ENCODE results near the gene E2F1. TPM values are rescaled to one million over a fixed set of nuclear protein-coding genes. Genes with fewer than 3 reads are reported as not detected.

Gene E2F1
- total and polyA plus RNA-seq, 4 donors: 0.10 to 11.0 (median 0.88) TPM

- TF ChIP-seq NR2F2 (IDR thresholded peaks at IDR 0.05) (no peak), RXRA (IDR thresholded peaks at IDR 0.05) (no peak), HNF4A (conservative IDR thresholded peaks at IDR 0.05) (no peak), JUND (IDR thresholded peaks at IDR 0.05) (no peak), ZBTB33 (IDR thresholded peaks at IDR 0.05) (no peak), SP1 (IDR thresholded peaks at IDR 0.05) (no peak), YY1 (IDR thresholded peaks at IDR 0.05) (no peak)
These were observed 22.0 kb downstream of the E2F1 start (continued) for GRCh38 chr20:33664085-33664761.

GRCh38 chr20:33663161-33664084 lies 22.8 kb downstream of the E2F1 start:
- no peak for TF ChIP-seq CTCF (IDR thresholded peaks at IDR 0.05; ENCODE audit: low read depth, low read length, missing input control)
- TF ChIP-seq REST (IDR thresholded peaks at IDR 0.05): peak; percentile 24
- no peak for TF ChIP-seq JUND (IDR thresholded peaks at IDR 0.05)
- peak; percentile 20 for TF ChIP-seq SP1 (IDR thresholded peaks at IDR 0.05)
- no peak for TF ChIP-seq RXRA (IDR thresholded peaks at IDR 0.05)
- TF ChIP-seq TAF1 (conservative IDR thresholded peaks at IDR 0.05): no peak
- TF ChIP-seq NR2F2 (IDR thresholded peaks at IDR 0.05): no peak
- no peak for TF ChIP-seq EGR1 (IDR thresholded peaks at IDR 0.05; ENCODE audit: low read depth in 2 of 2)
- TF ChIP-seq HNF4A (conservative IDR thresholded peaks at IDR 0.05): no peak
- TF ChIP-seq MAX (IDR thresholded peaks at IDR 0.05): no peak
- no peak for TF ChIP-seq FOXA2 (IDR thresholded peaks at IDR 0.05)
- no peak for TF ChIP-seq HNF4G (IDR thresholded peaks at IDR 0.05)
- TF ChIP-seq ATF3 (IDR thresholded peaks at IDR 0.05): no peak
- peak; percentile 63 to 86 for TF ChIP-seq GABPA (IDR thresholded peaks at IDR 0.05 in 1 of 2, conservative IDR thresholded peaks at IDR 0.05 in 1 of 2)
- TF ChIP-seq ZBTB33 (IDR thresholded peaks at IDR 0.05): no peak
- TF ChIP-seq RAD21 (IDR thresholded peaks at IDR 0.05): no peak
- TF ChIP-seq YY1 (IDR thresholded peaks at IDR 0.05): no peak
- TF ChIP-seq FOXA1 (IDR thresholded peaks at IDR 0.05): no peak
- Histone ChIP-seq H3K27ac (ENCODE audit: low read depth in 1 of 2, low read length in 2 of 2) (peak overlapping the region; percentile 81 to 82), H3K36me3 (ENCODE audit: control insufficient read depth in 4 of 4, insufficient read depth in 3 of 4, low read depth in 1 of 4, low read length in 3 of 4) (peaks cover 0 to 2% (median under 1%) of the 10 kb centered on the region in 4 donors), H3K27me3 (ENCODE audit: control insufficient read depth in 4 of 4, insufficient read depth in 4 of 4, low read length in 3 of 4) (no peaks in the 10 kb centered on the region), H3K4me3 (ENCODE audit: low read depth in 1 of 3, low read length in 3 of 3) (peak overlapping the region; percentile 56 to 74 (median 58)), H3K9ac (ENCODE audit: low read depth in 1 of 2, low read length in 2 of 2) (peak overlapping the region; percentile 14 to 47), H3K4me1 (ENCODE audit: control insufficient read depth in 4 of 4, insufficient read depth in 4 of 4, low read length in 3 of 4) (peaks cover 3 to 43% (median 20%) of the 10 kb centered on the region in 4 donors), H3K9me3 (ENCODE audit: control insufficient read depth in 4 of 4, low read length in 3 of 4) (no peaks in the 10 kb centered on the region)
- WGBS: 1% methylated on average over 84 of the region's 84 CpGs
- peak; percentile 83 for DNase-seq (ENCODE audit: low spot score)
